ENCODE data around the gene CD7.

CD7 gene

GRCh38 chr17:82324566-82325285 lies 7.3 kb upstream of the CD7 start:
- Histone ChIP-seq H3K4me3 (ENCODE audit: low read length) (no peak overlapping the region), H3K27me3 (ENCODE audit: insufficient read depth, low read length) (peaks cover 10% of the 10 kb centered on the region; the same call in 1 of the 2 replicates), H3K36me3 (ENCODE audit: insufficient read depth, low read length) (no peaks in the 10 kb centered on the region), H3K9ac (ENCODE audit: low read depth, low read length) (no peak overlapping the region), H3K9me3 (ENCODE audit: insufficient read depth, low read depth, low read length) (no peaks in the 10 kb centered on the region), H3K27ac (ENCODE audit: low read depth, low read length) (no peak overlapping the region), H3K4me1 (ENCODE audit: insufficient read depth, low read length) (peaks cover 7% of the 10 kb centered on the region; the same call in 1 of the 2 replicates)
- WGBS, result 80% methylated on average over 23 of the region's 25 CpGs

GRCh38 chr17:82323514-82324234 lies 6.3 kb upstream of the CD7 start:
- peaks cover 6% of the 10 kb centered on the region; the same call in 1 of the 2 replicates for H3K27me3 ChIP-seq (ENCODE audit: insufficient read depth, low read length)
- peaks cover 7% of the 10 kb centered on the region; the same call in 1 of the 2 replicates for H3K4me1 ChIP-seq (ENCODE audit: insufficient read depth, low read length)
- H3K9ac ChIP-seq (ENCODE audit: low read depth, low read length), result no peak overlapping the region
- no peaks in the 10 kb centered on the region for H3K9me3 ChIP-seq (ENCODE audit: insufficient read depth, low read depth, low read length)
- no peaks in the 10 kb centered on the region for H3K36me3 ChIP-seq (ENCODE audit: insufficient read depth, low read length)
- H3K27ac ChIP-seq (ENCODE audit: low read depth, low read length), result no peak overlapping the region
- 84% methylated on average over 21 of the region's 21 CpGs for WGBS
- no peak overlapping the region for H3K4me3 ChIP-seq (ENCODE audit: low read length)

GRCh38 chr17:82322526-82323453 lies 5.4 kb upstream of the CD7 start:
- 88% methylated on average over 27 of the region's 28 CpGs for WGBS
- Histone ChIP-seq H3K27ac (ENCODE audit: low read depth, low read length) (no peak overlapping the region), H3K9me3 (ENCODE audit: insufficient read depth, low read depth, low read length) (no peaks in the 10 kb centered on the region)

GRCh38 chr17:82321947-82322466 lies 4.6 kb upstream of the CD7 start:
- WGBS, result 97% methylated on average over 21 of the region's 21 CpGs
- 0 out of 2 replicates have a peak, but pooled peaks cover 2% of the 10 kb centered on the region for H3K27me3 ChIP-seq (ENCODE audit: insufficient read depth, low read length)
- H3K9ac ChIP-seq (ENCODE audit: low read depth, low read length), result no peak overlapping the region
- no peaks in the 10 kb centered on the region for H3K36me3 ChIP-seq (ENCODE audit: insufficient read depth, low read length)
- H3K27ac ChIP-seq (ENCODE audit: low read depth, low read length), result no peak overlapping the region
- no peak overlapping the region for H3K4me3 ChIP-seq (ENCODE audit: low read length)
- H3K9me3 ChIP-seq (ENCODE audit: insufficient read depth, low read depth, low read length), result no peaks in the 10 kb centered on the region
- peaks cover under 1% of the 10 kb centered on the region; the same call in 1 of the 2 replicates for H3K4me1 ChIP-seq (ENCODE audit: insufficient read depth, low read length)

More at GRCh38 chr17:82322526-82323453, 5.4 kb upstream of the CD7 start:
- Histone ChIP-seq H3K9ac (ENCODE audit: low read depth, low read length) (no peak overlapping the region), H3K4me3 (ENCODE audit: low read length) (no peak overlapping the region), H3K27me3 (ENCODE audit: insufficient read depth, low read length) (0 out of 2 replicates have a peak, but pooled peaks cover 2% of the 10 kb centered on the region), H3K4me1 (ENCODE audit: insufficient read depth, low read length) (peaks cover 7% of the 10 kb centered on the region; the same call in 1 of the 2 replicates), H3K36me3 (ENCODE audit: insufficient read depth, low read length) (no peaks in the 10 kb centered on the region)

- Histone ChIP-seq H3K36me3 (ENCODE audit: insufficient read depth, low read length) (no peaks in the 10 kb centered on the region), H3K4me3 (ENCODE audit: low read length) (no peak overlapping the region), H3K27ac (ENCODE audit: low read depth, low read length) (no peak overlapping the region), H3K9ac (ENCODE audit: low read depth, low read length) (no peak overlapping the region), H3K27me3 (ENCODE audit: insufficient read depth, low read length) (no peaks in the 10 kb centered on the region), H3K4me1 (ENCODE audit: insufficient read depth, low read length) (no peaks in the 10 kb centered on the region), H3K9me3 (ENCODE audit: insufficient read depth, low read depth, low read length) (no peaks in the 10 kb centered on the region)
- WGBS, result 56% methylated on average over 65 of the region's 65 CpGs
Observed at GRCh38 chr17:82320956-82321927, 3.8 kb upstream of the CD7 start.

- H3K27me3 ChIP-seq (ENCODE audit: insufficient read depth, low read length), result no peaks in the 10 kb centered on the region; the same call in 1 of the 2 replicates
- WGBS, result 86% methylated on average over 26 of the region's 26 CpGs
Observed at GRCh38 chr17:82320140-82320840, 2.9 kb upstream of the CD7 start.

GRCh38 chr17:82319619-82320062 lies 2.2 kb upstream of the CD7 start:
- Histone ChIP-seq H3K9ac (ENCODE audit: low read depth, low read length) (no peak overlapping the region), H3K27me3 (ENCODE audit: insufficient read depth, low read length) (no peaks in the 10 kb centered on the region; the same call in 1 of the 2 replicates), H3K9me3 (ENCODE audit: insufficient read depth, low read depth, low read length) (no peaks in the 10 kb centered on the region), H3K27ac (ENCODE audit: low read depth, low read length) (no peak overlapping the region), H3K4me3 (ENCODE audit: low read length) (no peak overlapping the region), H3K4me1 (ENCODE audit: insufficient read depth, low read length) (no peaks in the 10 kb centered on the region), H3K36me3 (ENCODE audit: insufficient read depth, low read length) (no peaks in the 10 kb centered on the region)
- WGBS, result 97% methylated on average over 35 of the region's 35 CpGs

More at GRCh38 chr17:82320140-82320840, 2.9 kb upstream of the CD7 start:
- no peak overlapping the region for H3K4me3 ChIP-seq (ENCODE audit: low read length)
- H3K9ac ChIP-seq (ENCODE audit: low read depth, low read length), result no peak overlapping the region
- H3K9me3 ChIP-seq (ENCODE audit: insufficient read depth, low read depth, low read length), result no peaks in the 10 kb centered on the region
- H3K4me1 ChIP-seq (ENCODE audit: insufficient read depth, low read length), result no peaks in the 10 kb centered on the region
- no peak overlapping the region for H3K27ac ChIP-seq (ENCODE audit: low read depth, low read length)
- no peaks in the 10 kb centered on the region for H3K36me3 ChIP-seq (ENCODE audit: insufficient read depth, low read length)

GRCh38 chr17:82318772-82319606 lies 1.6 kb upstream of the CD7 start:
- 95% methylated on average over 76 of the region's 76 CpGs for WGBS
- Histone ChIP-seq H3K4me1 (ENCODE audit: insufficient read depth, low read length) (no peaks in the 10 kb centered on the region), H3K27ac (ENCODE audit: low read depth, low read length) (no peak overlapping the region), H3K36me3 (ENCODE audit: insufficient read depth, low read length) (no peaks in the 10 kb centered on the region), H3K9me3 (ENCODE audit: insufficient read depth, low read depth, low read length) (no peaks in the 10 kb centered on the region), H3K27me3 (ENCODE audit: insufficient read depth, low read length) (no peaks in the 10 kb centered on the region; the same call in 1 of the 2 replicates), H3K4me3 (ENCODE audit: low read length) (no peak overlapping the region), H3K9ac (ENCODE audit: low read depth, low read length) (no peak overlapping the region)

- H3K9me3 ChIP-seq (ENCODE audit: insufficient read depth, low read depth, low read length), result no peaks in the 10 kb centered on the region
- no peak overlapping the region for H3K27ac ChIP-seq (ENCODE audit: low read depth, low read length)
- H3K4me1 ChIP-seq (ENCODE audit: insufficient read depth, low read length), result no peaks in the 10 kb centered on the region
- no peaks in the 10 kb centered on the region; the same call in 1 of the 2 replicates for H3K27me3 ChIP-seq (ENCODE audit: insufficient read depth, low read length)
- H3K9ac ChIP-seq (ENCODE audit: low read depth, low read length), result no peak overlapping the region
- H3K4me3 ChIP-seq (ENCODE audit: low read length), result no peak overlapping the region
- no peaks in the 10 kb centered on the region for H3K36me3 ChIP-seq (ENCODE audit: insufficient read depth, low read length)
- WGBS, result 94% methylated on average over 20 of the region's 20 CpGs
Observed at GRCh38 chr17:82318169-82318498, 726 bp upstream of the CD7 start.
